ENCODE data around the gene PCGF3.
"Not testable (repeated sequence)": the region's sequence is repeated elsewhere in the genome, so short reads cannot be mapped to it uniquely, and the experiment has no call there.

The PCGF3 gene

DNA sequence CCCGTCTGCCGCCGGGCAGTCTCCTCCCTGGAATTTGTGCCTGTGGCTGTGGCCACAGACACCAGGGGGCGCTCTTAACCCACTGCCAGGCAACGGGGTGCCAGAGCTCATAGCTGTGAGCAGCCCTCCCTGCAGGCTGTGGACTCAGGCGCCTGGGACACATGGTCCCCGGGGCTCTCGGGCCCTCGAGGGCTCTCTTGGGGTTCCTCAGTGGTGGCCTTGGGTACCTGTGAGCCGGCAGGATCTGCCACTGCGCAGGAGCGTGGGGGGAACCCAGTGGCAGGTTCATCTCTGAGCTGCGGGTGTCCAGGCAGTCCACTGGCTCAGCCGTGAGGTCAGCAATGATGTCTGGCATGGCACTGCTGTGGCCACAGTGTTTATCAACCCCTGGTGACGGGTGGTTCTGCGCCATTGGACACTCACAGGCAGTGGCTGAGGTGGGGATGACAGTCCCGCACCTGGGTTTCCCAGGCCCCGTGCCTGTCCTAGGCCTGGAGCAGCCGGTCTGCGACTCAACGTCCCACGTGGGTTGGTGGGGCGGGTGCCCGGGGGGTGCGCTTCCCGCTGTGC is 37.2 kb downstream of the PCGF3 start:
- ATAC-seq (peak; percentile 91), DNase-seq (peak; percentile 86)

DNA sequence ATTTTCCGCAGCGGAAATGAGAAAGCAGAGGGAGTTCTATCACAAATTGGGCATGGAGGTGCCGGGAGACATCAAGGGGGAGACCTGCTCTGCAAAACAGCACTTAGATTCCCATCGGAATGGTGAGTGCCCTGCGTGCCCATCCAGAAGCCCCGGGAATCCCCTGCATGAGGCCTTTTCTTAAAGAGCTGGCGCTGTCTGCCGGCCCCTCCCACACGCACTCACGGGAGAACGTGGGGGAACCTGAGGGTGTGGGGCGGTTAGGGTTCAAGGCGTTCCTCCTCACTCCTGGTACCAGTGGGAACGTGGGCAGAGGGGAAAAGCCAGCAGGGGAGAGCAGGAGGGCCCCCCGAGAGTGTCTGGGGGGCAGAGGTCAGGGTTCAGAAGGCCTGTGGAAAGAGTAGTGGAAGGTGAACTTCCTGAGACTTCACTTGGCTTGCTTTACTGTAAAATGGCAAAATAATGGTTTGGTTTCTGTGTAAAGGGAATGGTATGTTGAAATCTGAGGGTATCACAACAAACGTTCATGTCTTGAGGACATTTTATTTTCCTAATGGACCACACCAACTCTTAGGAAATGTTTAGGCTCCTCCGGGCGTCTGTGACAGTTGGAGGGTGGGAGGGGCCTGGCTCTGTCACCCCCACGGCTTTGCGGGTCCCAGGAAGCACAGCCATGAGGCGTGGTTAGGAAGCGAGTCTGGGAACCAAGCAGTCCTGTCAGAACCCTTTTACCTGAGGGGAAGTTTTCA is 38.0 kb downstream of the PCGF3 start:
- DNase-seq = no peak
- no peak for ATAC-seq

DNA sequence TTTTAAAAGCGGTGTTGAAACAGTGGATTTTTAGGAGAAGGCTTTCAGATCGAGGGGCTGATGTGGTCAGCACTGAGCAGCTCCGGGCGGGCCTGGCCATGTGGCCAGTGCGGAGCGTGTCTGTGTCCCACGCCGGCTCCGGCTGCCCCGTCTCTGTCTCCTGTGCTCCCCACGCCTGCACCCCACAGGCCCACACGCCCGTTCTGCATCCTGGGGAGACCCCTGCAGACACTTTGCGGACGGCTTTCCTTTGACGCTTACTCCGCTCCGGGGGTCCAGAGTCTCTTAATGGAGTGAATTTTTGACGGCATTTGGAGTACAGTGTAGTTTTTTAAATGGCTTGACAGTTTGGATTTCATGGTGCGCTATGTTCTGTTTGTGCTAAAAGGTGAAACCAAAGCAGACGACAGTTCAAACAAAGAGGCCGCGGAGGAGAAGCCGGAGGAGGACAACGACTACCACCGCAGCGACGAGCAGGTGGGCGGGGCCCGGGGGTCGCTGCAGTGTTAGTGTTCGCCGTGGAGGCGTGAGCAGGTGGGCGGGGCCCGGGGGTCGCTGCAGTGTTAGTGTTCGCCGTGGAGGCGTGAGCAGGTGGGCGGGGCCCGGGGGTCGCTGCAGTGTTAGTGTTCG is 38.7 kb downstream of the PCGF3 start:
- DNase-seq (no peak), ATAC-seq (no peak)

DNA sequence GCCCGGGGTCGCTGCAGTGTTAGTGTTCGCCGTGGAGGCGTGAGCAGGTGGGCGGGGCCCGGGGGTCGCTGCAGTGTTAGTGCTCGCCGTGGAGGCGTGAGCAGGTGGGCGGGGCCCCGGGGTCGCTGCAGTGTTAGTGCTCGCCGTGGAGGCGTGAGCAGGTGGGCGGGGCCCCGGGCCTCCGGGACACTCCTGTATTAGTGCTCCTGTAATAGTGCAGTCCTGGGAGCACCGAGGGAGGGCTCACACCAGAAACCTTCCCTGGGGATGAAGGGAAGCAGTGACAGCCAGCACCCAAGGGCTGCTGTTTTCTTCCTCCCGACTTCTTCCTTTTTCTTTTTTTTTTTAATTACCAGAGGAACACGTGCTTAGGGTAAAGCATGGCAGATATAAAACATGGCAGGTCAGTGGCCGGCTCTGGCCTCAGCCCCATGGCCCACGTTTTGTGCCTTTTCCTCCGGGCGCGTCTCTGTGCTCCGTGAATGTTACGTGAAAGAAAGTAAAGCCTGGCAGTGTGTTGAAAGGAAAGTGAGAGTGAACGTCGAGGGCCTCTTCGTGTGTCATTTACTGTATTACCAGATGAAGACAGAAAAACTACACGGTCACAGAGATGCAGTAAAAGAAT is 42.0 kb downstream of the PCGF3 start:
- no peak for ATAC-seq
- no peak for DNase-seq

DNA sequence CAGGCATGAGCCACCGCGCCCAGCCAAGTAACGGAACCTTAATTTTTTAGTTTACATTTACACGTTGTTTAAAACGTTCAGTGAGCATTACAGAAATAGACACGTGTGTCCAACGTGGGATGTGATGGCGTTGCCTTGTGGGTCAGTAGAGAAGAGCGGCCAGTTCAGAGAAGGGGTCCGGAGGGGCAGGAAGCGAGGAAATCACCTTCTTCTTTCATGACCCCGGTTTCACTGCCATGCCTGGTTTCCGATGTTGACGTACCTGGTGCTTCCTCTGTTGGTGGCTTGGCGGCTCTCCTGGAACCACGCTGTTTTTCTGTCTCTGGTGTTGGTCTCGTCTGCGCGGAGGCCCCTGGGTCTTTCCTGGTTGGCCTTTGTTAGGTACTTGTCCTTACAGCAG is 42.8 kb downstream of the PCGF3 start:
- DNase-seq (no peak), ATAC-seq (no peak)

DNA sequence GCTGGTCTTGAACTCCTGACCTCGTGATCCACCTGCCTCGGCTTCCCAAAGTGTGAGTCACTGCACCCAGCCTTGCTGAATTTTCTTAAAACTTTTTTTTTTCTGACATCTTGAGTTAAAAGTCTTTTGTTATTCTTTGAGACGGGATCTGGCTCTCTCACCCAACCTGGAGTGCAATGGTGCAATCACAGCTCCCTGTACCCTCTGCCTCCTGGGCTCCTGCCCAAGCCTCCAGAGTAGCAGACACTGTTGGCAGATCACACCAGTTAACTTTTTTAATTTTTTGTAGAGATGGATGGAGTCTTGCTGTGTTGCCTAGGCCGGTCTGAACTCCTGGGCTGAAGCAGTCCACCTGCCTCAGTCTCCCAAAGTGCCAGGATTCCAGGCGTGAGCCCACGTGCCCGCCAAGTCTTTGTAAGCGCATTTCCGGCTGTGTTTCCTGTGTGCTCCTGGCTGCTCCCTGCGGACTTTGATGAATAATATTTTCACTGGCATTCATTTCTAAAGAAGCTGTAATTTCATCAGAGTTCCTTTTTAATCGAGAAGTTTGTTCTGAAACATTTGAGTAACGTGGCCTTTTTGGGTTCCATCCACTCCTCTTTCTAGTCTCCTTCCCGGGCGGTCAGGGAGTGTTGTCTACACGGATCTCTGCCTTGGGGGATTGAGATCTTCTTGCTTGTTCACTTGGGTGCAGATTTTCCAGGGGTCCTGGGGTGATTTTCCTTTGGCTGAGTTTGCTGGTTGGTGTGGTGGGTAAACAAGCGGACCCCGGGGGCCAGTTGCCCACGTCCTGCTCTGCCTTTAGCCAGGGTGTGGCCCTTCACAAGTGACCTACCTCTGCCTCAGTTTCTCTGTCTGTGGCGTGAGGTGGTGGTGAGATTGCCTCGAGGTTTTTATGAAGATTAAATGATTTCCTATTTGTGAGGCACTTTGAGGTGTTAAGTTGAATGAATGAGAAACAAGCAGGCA is 44.4 kb downstream of the PCGF3 start:
- no peak for DNase-seq

DNA sequence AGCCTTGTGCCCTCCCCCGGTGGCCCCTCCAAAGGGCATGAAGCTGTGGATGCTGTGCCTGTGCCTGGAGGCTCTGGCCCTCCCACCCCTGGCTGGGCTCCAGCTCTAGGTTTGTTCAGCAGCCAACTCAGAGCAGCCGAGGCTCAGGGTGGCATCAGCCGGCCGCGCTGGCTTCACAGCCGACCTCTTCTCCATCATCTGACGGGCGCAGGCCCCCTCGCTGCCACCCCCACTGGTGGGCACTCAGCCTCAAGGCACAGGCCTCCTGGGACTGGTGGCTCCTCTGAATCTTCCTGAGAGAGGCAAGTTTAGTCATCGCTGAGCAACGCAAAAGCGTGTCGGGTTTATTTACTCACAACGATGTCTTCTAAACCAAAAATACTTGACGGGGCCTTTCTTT is 46.0 kb downstream of the PCGF3 start:
- ATAC-seq (no peak), DNase-seq (no peak)

More for the DNA sequence above, 44.4 kb downstream of the PCGF3 start:
- no peak for ATAC-seq

DNA sequence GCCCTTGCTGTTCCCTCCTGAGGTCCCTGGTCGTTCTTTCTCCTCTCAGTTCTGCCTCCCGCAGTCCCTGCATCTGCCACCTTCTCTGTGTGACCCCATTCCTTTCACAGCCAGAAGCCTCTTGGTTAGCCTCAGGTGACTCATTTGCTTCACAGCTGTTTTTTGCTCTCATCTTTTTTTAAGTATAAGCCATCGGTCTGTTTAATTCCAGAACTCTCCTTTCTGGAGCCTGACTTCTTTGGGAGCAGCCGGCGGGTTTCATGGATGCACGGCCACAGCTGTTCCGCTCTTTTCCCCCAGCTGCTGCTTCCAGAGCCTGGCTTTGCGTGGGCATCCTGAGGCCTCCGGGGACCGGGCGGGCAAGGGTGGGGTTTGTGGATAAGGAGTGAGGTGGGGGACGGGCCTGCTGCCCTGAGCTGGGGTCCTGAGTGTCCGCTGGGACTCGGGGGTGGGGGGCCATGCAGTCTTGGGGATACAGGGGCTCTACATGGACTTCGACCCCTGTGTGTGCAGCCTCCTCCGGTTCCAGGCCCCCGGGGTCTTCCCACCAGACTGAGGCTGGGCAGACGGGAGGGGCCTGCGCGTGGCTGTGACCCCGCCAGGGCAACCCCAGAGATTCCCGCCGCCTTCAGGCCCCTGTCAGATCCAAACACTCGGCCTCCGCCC is 46.7 kb downstream of the PCGF3 start:
- DNase-seq = no peak

DNA sequence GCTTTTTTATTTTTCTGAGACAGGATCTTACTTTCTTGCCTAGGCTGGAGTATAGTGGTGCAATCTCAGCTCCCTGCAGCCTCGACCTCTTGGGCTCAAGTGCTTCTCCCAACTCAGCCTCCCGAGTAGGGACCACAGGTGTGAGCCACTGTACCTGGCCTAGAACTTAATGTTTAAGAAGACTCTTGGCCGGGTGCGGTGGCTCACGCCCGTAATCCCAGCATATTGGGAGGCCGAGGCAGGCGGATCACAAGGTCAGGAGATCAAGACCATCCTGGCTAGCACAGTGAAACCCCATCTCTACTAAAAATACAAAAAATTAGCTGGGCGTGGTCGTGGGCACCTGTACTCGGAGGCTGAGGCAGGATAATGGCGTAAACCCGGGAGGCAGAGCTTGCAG is 47.6 kb downstream of the PCGF3 start:
- not testable (repeated sequence) for DNase-seq, ATAC-seq

More for the DNA sequence above, 46.7 kb downstream of the PCGF3 start:
- ATAC-seq = no peak

DNA sequence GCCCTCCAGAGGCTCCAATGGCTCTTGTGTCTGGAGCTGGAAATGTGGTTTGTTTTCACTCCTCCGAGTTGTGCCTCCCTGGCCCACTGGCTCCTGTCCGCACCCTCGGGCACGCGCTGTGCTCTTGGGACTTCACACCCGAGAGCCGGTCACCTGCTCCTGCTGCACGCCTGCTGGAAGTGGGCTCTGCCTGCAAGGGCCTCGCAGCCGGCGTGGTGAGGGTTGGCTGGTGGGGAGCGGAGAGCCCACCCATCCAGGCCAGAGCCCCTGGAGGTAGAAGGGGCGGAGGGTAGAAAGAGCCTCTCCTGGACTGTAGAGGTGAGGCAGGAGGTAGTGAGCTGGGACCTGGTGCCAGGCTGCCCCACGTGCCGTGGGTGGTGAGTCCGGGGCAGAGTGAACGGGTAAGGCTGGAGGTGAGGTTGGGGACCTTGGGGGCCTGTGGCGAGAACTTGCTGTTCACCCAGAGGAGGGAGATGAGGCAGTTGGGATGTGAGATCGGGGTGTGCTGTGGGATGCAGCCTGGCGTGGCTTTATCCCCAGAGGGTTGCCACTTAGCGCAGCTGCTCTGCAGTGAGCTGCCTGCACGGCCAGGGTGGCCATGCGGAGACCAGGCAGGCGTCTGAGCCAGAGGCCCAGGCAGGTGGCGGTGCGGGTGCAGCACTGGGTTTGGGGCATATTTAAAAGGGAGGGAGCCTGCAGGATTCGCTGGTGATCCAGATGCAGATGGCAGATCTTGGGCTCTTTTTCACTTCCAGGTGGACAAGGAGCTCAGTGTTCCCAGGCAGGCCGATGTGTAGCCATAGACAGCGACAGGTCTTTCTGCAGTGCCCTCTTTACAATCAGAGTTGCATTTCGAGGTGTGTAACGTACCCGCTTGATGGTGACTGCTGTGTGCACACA is 48.8 kb downstream of the PCGF3 start:
- ATAC-seq (no peak), DNase-seq (no peak)

DNA sequence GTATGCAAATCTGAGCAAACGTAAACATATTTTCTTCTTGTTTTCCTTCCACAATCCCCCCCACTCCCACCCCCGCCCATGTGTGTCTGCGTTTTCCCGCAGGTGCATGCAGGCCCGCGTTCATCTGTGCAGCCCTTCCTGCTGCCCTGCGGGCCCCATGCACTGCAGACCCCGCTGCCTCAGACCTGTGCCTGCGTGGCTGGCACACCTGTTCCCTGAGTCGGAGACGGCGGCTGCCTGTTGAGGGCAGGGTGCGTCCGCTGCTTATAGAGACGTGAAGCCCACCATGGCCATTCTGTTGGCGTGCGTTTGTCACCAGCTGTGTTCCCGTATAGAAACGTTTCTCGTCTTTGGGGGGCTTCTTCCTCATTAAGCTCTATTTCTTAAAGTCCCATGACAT is 51.5 kb downstream of the PCGF3 start:
- DNase-seq = no peak
- no peak for ATAC-seq

DNA sequence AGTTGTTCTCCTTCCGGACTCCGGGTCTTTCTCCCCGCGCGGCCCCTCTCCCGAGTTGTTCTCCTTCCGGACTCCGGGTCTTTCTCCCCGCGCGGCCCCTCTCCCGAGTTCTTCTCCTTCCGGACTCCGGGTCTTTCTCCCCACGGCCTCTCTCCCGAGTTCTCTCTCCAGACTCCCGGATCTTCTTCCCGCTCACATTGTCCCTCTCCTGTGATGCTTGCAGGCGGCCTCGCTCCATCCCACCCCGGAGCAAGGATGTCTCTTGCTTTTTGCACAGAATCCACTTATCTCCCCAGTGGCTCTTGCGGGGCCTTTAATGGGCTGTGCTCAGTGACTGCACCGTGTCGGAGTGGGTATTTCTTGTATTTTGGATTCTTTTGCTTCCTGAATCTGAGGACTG is 54.2 kb downstream of the PCGF3 start:
- DNase-seq, ATAC-seq: not testable (repeated sequence)

DNA sequence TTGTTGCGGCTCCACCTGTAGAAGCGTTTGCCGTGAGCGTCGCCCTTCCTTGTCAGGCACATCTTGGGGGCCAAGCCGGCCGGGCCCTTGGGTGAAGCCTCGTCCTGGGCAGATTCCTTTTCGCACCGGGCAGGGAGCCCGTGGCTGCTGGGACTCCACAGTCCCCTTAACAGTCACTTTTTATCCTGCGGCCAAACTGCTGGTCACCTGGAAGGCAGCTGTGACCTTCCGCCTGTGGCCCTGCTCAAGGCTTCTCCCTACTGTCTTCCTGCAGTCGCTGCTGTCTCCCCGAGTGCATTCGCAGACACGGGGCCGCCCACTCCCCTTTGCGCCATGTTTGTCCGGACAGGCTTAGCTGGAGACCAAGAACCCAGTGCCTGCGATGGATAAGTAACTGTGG is 55.0 kb downstream of the PCGF3 start:
- no peak for ATAC-seq
- no peak for DNase-seq

DNA sequence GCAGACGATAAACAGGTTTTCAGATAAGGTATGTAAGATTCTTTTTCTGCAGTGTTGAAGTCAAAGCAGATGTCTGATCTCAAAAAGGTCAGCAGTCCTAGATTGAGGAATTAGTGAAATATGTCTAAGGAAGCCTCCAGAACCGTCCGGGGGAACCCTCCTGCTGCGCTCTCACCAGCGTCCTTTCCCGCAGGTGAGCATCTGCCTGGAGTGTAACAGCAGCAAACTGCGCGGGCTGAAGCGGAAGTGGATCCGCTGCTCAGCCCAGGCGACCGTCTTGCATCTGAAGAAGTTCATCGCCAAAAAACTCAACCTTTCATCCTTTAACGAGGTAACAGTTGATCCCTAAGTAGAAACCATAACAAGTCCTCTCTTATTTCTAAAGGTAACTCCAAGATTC is 55.5 kb downstream of the PCGF3 start:
- ATAC-seq = no peak
- DNase-seq = no peak

DNA sequence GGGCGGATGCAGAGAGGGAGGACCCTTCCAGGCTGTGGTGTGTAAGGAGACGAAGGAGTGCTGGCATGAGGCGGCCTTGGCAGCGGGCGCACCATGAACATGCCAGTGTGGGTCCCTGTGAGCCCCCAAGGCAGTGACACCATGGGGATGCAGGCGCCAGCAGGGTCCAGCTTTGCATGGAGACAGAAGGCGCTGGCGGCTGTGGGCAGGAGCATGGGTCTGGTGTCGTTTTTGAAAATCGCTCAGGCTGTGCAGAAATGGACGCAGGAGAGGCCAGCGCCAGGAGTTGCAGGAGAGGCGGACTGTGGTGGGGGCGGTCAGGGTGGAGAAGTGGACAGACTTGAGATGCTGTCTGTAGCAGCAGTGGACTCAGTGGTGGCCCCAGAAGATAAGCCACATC is 56.1 kb downstream of the PCGF3 start:
- DNase-seq (no peak), ATAC-seq (no peak)

DNA sequence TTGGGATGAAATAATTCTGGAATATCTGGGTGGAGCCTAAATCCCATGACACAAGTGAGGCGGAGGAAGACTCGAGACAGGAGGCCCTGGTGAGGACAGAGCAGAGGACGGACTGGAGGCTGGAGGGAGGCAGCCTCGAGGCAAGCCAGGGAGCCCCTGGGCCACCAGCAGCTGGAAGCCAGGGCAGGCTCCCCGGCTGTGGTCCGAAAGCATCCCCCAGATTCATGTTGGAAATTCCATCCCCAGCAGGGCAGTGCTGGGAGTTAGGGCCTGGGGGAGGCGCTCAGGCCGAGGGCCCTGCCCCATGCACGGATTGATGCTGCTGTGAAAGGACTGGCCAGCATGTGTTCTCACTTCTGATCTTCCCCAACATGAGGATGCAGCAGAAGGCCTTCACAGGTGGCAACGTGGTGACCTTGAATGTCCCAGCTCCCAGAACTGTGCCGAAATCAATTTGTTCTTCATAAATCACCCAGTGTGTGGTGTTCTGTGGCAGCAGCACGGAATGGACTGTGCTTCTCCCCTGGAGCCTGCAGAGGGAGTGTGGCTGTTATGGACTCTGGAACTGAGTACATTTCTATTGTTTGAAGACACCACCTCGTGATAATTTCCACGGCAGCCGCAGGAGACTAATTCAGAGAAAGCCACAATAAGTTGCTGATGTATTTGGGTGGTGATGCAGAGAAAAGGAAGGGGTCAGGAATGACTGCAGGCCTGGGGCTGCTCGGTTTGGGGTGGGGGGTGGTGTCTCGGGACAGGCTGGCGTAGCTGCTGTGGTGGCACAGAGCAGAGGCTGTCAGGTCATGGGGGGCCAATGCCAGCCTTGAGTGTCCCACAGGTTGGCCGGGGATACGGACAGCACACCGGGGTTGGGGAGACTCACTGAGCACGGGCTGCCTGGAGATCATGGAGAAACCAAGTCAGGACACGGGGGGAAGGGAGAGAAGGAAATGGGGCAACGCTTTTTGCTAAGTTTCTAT is 56.9 kb downstream of the PCGF3 start:
- DNase-seq (no peak), ATAC-seq (no peak)

DNA sequence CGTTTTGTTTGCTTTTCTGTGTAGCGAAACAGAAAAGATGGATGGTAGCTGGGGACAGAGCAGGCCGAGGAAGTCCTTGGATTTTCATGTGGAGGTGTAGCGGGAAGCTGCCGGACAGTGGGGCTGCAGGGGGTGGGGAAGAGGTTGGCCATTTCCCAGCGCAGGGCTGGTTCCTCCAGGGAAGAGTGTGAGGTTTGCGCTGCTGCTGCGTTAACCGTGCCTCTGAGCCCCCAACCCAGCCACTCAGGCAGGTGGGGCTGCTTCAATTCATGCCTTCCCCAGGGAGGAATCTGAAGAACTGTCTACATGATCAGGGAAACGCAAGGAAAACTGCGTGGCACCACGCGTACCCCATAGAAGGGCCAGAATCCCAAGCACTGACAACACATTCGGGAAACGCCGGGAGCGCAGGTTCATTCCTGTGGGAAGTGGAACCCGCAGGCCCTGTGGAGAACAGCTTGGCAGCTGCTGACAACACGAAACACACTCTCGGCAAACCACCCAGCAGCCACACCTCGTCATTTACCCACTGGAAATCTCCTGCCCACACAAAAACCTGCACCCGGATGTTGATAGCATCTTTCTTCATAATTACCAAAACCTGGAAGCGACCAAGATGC is 57.7 kb downstream of the PCGF3 start:
- DNase-seq (no peak), ATAC-seq (no peak)

DNA sequence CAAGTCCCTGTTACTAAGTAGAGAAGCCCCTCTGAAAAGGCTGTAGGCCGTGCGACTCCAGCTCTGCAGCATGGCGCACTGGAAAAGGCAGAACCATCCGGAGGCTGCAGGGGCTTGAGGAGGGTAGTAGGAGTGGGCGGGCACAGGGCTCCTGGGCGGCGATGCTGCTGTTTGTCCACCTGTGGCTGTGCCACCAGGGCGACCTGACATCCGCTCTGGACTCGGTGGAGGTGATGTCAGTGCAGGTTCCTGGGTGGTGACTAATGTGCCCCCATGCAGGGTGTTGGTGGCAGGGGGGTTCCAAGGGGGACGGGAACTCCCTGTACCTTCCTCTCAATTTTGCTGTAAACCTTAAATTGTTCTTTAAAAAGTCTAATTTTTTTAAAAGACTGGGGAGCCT is 58.3 kb downstream of the PCGF3 start:
- ATAC-seq = no peak
- no peak for DNase-seq

Measured in stimulated activated naive CD8-positive, alpha-beta T cell treated with anti-CD3 and anti-CD28 coated beads, Interleukin-15, Interleukin-2, amounts not matched to agents 100 U/mL and 50 U/mL, for 24 hours (primary cell).